GM18526 (cell line): ENCODE measurements around the gene NUDT14.

Source experiments
- POLR2A ChIP-seq: IDR thresholded peaks from 3 replicates; pipeline ENCODE4 v1.6.1; 2011; ENCODE audit not compliant: insufficient read length; ENCODE audit errors: extremely low read depth

NUDT14 gene

GRCh38 chr14:105217774-105218173, 36.7 kb upstream of the NUDT14 start:
- no peak for TF ChIP-seq POLR2A

- TF ChIP-seq POLR2A: no peak
These were observed 35.6 kb upstream of the NUDT14 start for GRCh38 chr14:105216490-105217247.

- TF ChIP-seq POLR2A: no peak
These were observed 34.5 kb upstream of the NUDT14 start for GRCh38 chr14:105215602-105216001.

GRCh38 chr14:105214324-105214915, 33.3 kb upstream of the NUDT14 start:
- TF ChIP-seq POLR2A: no peak

- TF ChIP-seq POLR2A: no peak
These were observed 32.2 kb upstream of the NUDT14 start for GRCh38 chr14:105213361-105213760.

GRCh38 chr14:105212541-105213300, 31.6 kb upstream of the NUDT14 start:
- TF ChIP-seq POLR2A: no peak

- TF ChIP-seq POLR2A: no peak
These were observed 30.6 kb upstream of the NUDT14 start for GRCh38 chr14:105211758-105212089.

- TF ChIP-seq POLR2A: no peak
These were observed 30.1 kb upstream of the NUDT14 start for GRCh38 chr14:105211086-105211757.

- no peak for TF ChIP-seq POLR2A
These were observed 29.3 kb upstream of the NUDT14 start for GRCh38 chr14:105210266-105211025.

- TF ChIP-seq POLR2A: no peak
These were observed 28.5 kb upstream of the NUDT14 start for GRCh38 chr14:105209646-105210045.

GRCh38 chr14:105209091-105209490, 28.0 kb upstream of the NUDT14 start:
- no peak for TF ChIP-seq POLR2A

GRCh38 chr14:105208738-105209075, 27.6 kb upstream of the NUDT14 start:
- no peak for TF ChIP-seq POLR2A

GRCh38 chr14:105207996-105208737, 27.1 kb upstream of the NUDT14 start:
- TF ChIP-seq POLR2A: no peak

GRCh38 chr14:105207460-105207901, 26.4 kb upstream of the NUDT14 start:
- no peak for TF ChIP-seq POLR2A
